SH-SY5Y (cell line): Measurements from ENCODE around the gene NDUFS2.

ENCODE experiments used
- GATA2 ChIP-seq: IDR thresholded peaks from 2 replicates; pipeline ENCODE4 v1.6.1; 2011; ENCODE audit warnings: mild to moderate bottlenecking, low read depth, low read length
- GATA3 ChIP-seq: IDR thresholded peaks from 2 replicates; pipeline ENCODE4 v1.6.1; 2011; ENCODE audit warnings: low read depth, mild to moderate bottlenecking, low read length, moderate library complexity

The NDUFS2 gene

GRCh38 chr1:161165742-161166668 is 36.2 kb upstream of the NDUFS2 start, which contains the start of gene PPOX:
Gene PPOX, plus strand, starts transcription at chr1:161166426. Its CDS starts 422 bp downstream, at chr1:161166848.
- TF ChIP-seq GATA2 (no peak), GATA3 (no peak)

- no peak for TF ChIP-seq GATA3
- no peak for TF ChIP-seq GATA2
Measured at GRCh38 chr1:161166669-161167548, 35.3 kb upstream of the NDUFS2 start.

GRCh38 chr1:161168906-161169305 is 33.3 kb upstream of the NDUFS2 start:
- TF ChIP-seq GATA3, result no peak
- TF ChIP-seq GATA2, result no peak

DNA sequence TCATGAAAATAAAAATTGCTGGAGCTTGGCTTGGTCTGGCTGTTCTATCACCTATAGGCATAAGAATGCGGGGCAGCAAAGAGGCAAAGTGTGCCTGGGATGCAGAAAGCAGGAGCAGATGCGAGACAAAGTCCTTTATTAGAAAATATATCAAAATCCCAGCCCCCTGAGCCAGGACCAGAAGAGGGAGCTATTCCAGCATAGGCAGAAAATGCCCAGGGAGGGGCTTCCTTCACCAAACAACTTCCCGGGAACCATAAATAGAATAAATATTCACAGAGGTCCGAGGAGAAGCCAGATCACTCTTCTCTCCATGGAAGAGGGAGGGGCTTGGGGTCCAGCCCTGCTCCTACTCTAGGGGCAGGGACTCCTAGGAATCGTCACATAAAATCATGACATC is 31.0 kb upstream of the NDUFS2 start:
- TF ChIP-seq GATA3 (no peak), GATA2 (no peak)

GRCh38 chr1:161171696-161172095 is 30.5 kb upstream of the NDUFS2 start:
- TF ChIP-seq GATA3 (no peak), GATA2 (no peak)

DNA sequence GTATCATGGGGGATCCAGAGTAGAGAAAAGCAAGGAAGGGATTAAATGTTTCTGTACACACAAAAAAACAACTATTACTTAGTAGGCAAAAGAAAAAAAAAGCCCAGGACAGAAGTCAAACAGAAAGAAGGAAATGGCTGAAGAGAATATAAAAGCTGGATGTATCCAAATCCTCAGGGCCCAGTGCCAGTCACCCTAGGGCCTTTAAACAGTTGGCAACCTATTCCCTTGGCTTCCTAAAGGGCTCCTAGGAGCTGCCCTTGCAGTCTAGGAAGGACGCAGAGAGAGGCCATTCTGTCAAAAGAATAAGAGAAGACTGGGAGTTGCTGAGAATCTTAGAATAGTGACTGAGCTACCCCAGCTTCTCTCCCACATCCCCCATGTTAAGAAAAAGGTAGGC is 29.8 kb upstream of the NDUFS2 start:
- TF ChIP-seq GATA3 (no peak), GATA2 (no peak)

- TF ChIP-seq GATA2, result no peak
- no peak for TF ChIP-seq GATA3
Measured at GRCh38 chr1:161172776-161173376, 29.3 kb upstream of the NDUFS2 start.

DNA sequence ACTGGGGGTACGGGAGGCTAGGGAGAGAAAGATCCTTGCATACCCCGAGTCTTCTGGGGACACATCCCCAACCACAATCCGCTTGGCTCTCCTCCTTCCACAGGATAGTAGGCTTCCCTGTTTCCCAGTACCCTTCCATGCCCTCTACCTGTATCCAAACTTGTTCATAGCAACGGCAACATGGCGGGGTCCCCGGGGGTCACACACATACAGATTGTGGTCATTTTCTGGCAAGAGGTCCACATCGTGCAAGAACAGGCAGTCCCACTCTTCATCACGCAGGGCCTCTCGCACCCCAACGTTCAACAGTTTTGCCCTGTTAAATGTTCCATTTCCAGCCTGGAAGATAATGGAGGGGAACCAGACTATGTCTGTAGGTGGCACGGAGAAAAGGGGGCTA is 28.5 kb upstream of the NDUFS2 start:
- no peak for TF ChIP-seq GATA3
- no peak for TF ChIP-seq GATA2

DNA sequence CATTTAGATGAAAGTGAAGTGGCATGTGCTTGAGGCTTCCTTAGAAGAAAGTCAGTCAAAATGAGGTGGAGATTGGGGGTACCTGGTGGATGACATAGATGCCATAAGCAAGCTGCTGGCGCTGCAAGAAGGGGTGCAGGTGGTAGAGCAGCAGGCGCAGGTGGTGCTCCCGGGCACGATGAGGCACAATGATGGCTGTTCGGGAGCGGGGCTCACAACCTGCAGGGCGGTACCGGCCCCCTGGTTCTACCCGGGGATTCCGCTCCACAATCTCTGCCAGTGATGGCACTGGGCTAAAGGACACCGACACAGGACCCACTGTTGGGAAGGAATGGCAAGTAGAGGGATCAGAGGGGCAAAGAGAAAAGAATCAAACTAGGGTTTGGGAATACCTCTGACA is 27.3 kb upstream of the NDUFS2 start:
- TF ChIP-seq GATA2 (no peak), GATA3 (no peak)

DNA sequence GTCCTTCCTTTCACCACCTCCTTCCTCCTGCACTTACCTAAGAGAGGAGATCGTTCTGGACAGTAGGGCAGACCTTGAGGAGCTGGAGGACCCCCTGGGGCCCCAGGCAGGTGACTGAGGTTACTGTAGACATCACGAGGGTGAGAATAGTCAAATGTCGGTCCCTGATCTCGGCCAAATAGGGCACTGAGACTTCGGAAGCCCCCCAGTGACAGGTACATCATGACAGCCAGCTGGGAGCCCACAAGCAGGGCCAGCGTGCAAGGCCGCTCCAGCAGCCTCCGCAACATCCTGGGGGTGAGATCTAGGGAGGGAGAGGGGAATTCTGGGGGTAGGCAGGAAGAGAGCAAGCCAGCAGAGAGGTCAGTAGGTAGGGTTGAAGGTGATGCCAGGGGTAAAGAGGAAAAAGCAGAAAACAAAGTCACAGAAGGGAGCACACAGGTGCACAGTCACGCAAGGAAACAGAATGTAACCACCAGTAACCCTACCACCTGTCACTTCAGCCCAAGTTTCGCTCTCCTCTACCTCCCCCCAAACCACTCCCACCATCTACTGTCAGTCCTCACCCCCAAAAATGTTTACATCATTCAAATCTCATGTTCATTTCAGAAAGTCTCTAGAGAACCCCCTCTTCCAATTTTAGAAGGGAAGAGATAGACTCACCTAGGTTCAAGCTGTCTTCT is 26.3 kb upstream of the NDUFS2 start:
- TF ChIP-seq GATA3, result no peak
- no peak for TF ChIP-seq GATA2

GRCh38 chr1:161176468-161177111 is 25.6 kb upstream of the NDUFS2 start:
- TF ChIP-seq GATA2 (no peak), GATA3 (no peak)

- TF ChIP-seq GATA3 (no peak), GATA2 (no peak)
Measured at GRCh38 chr1:161177112-161177935, 24.8 kb upstream of the NDUFS2 start, which contains the start of gene B4GALT3. Gene B4GALT3, minus strand, starts transcription at chr1:161177507. Its CDS starts 1,447 bp downstream, at chr1:161176060.

- TF ChIP-seq GATA3 (no peak), GATA2 (no peak)
Measured at GRCh38 chr1:161177936-161178244, 24.3 kb upstream of the NDUFS2 start.
